Keratinocyte (primary cell): Measurements from ENCODE around the gene LIMA1.

Source experiments
- CTCF ChIP-seq, 3 experiments: IDR thresholded peaks in 1 of 3; conservative IDR thresholded peaks in 1 of 3; optimal IDR thresholded peaks in 1 of 3; 2 replicates in 2 of 3; 3 replicates in 1 of 3; pipeline versions ENCODE3 to v1.5.1; 2011; ENCODE audit warnings: low read length in 3 of 3, mild to moderate bottlenecking in 3 of 3, moderate library complexity in 2 of 3, control low read depth in 1 of 3, inconsistent platforms in 1 of 3; ENCODE audit not compliant: insufficient read depth in 2 of 3; ENCODE audit errors: extremely low read depth in 1 of 3
- EZH2 ChIP-seq: IDR thresholded peaks from one replicate; pipeline ENCODE4 v1.6.1; 2012; ENCODE audit warnings: inconsistent platforms, mild to moderate bottlenecking, low read length, moderate library complexity

- TF ChIP-seq CTCF (optimal IDR thresholded peaks at IDR 0.05 in 1 of 3, IDR thresholded peaks at IDR 0.05 in 1 of 3, conservative IDR thresholded peaks at IDR 0.05 in 1 of 3; ENCODE audit: extremely low read depth in 1 of 3, insufficient read depth in 2 of 3, low read length in 3 of 3) = no peak
- TF ChIP-seq EZH2 = no peak
Measured at GRCh38 chr12:50220363-50220995, 62.8 kb downstream of the LIMA1 start.
